Measurements from ENCODE around the gene CCDC28B.

- TF ChIP-seq POLR2A (IDR thresholded peaks at IDR 0.05; ENCODE audit: low read length) (no peak), GATA1 (IDR thresholded peaks at IDR 0.05; ENCODE audit: low read depth, low read length) (no peak)
Measured at GRCh38 chr1:32195531-32195930, 4.9 kb upstream of the CCDC28B start.
